Activated T-helper 1 cell treated with anti-CD3 and anti-CD28 coated beads, Interleukin-12 subunit alpha, Interleukin-12 subunit beta, Interleukin-2, Interleukin-4 antibody, amounts not matched to agents 30 ng/mL and 10 ng/mL and 1 ng/mL, durations not matched to agents 14 hours and 24 hours and 36 hours (primary cell): ENCODE measurements around the gene SCN2A. TPM values are rescaled to one million over a fixed set of nuclear protein-coding genes. Genes with fewer than 3 reads are reported as not detected.
"Not testable (repeated sequence)": the region's sequence is repeated elsewhere in the genome, so short reads cannot be mapped to it uniquely, and the experiment has no call there.

Source experiments
- DNase-seq: peaks from one replicate; pipeline ENCODE4 v3.0.0; 2021; ENCODE audit warnings: low spot score
- H3K27ac Mint-ChIP-seq: one replicate; pipeline ENCODE4 v1.8.0; 2021; ENCODE audit warnings: mild to moderate bottlenecking, mixed read lengths
- H3K27me3 Mint-ChIP-seq: one replicate; pipeline ENCODE4 v1.8.0; 2022; ENCODE audit warnings: mild to moderate bottlenecking, moderate library complexity, mixed read lengths; ENCODE audit not compliant: insufficient read depth
- H3K36me3 Mint-ChIP-seq: one replicate; pipeline ENCODE4 v1.8.0; 2021; ENCODE audit warnings: low read depth, mixed read lengths
- H3K4me1 Mint-ChIP-seq: one replicate; pipeline ENCODE4 v1.8.0; 2021; ENCODE audit warnings: low read depth, mixed read lengths
- H3K4me3 Mint-ChIP-seq: one replicate; pipeline ENCODE4 v1.8.0; 2021; ENCODE audit warnings: mild to moderate bottlenecking, moderate library complexity, mixed read lengths
- H3K9me3 Mint-ChIP-seq: one replicate; pipeline ENCODE4 v1.8.0; 2021; ENCODE audit warnings: mixed read lengths
- intact Hi-C: fragments of 100-400 bp; cut with micrococcal nuclease; formaldehyde crosslinking; loops from one replicate; pipeline ENCODE4 v1.15.1; 2024
- total RNA-seq: library from RNA; stranded (reverse); gene quantifications from 2 replicates; pipeline ENCODE4 v1.2.3, GENCODE V29; 2022

SCN2A gene
- total RNA-seq, 1 donor from 2014 or later: not detected

DNA sequence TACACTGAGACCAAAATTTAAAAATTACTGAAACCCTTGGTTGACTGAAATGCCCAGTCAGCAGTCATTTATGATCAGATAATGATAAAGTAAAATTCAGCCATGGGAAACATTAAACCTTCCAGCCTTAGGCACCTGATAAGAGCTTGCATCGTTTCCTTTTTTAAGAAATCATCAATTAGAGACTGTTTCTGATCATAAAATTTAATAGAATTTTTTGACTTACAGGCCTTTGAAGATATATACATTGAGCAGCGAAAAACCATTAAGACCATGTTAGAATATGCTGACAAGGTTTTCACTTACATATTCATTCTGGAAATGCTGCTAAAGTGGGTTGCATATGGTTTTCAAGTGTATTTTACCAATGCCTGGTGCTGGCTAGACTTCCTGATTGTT is 130.7 kb downstream of the SCN2A start:
- DNase-seq: no peak
- no peak overlapping the region for H3K27ac Mint-ChIP-seq
- intact Hi-C loops: no loop called here
- no peaks in the 10 kb centered on the region for H3K4me1 Mint-ChIP-seq
- H3K4me3 Mint-ChIP-seq: no peak overlapping the region
- H3K36me3 Mint-ChIP-seq: no peaks in the 10 kb centered on the region
- H3K9me3 Mint-ChIP-seq: no peaks in the 10 kb centered on the region
- peaks cover 2% of the 10 kb centered on the region for H3K27me3 Mint-ChIP-seq

DNA sequence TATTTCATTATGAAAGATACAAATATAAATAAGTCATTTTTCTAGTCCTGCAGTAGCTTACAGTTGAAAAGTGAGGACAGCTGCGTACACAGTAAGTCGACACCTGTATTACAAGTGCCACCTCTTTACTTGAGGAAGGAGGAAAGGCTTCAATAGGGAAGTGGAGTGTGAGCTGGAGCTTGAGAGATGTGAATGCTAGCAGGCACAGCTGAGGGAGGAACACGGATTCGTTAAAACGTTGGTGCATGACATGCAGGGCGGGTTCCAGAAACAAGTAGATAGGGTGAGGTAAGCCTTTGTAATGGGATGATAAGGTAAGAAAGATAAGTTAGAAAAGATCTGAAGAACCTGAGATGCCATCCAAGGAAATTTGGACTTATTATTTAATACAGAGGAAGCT is 132.1 kb downstream of the SCN2A start:
- intact Hi-C loops: no loop called here
- no peak for DNase-seq
- no peak overlapping the region for H3K27ac Mint-ChIP-seq
- no peaks in the 10 kb centered on the region for H3K36me3 Mint-ChIP-seq
- no peaks in the 10 kb centered on the region for H3K9me3 Mint-ChIP-seq
- no peaks in the 10 kb centered on the region for H3K4me1 Mint-ChIP-seq
- no peak overlapping the region for H3K4me3 Mint-ChIP-seq
- H3K27me3 Mint-ChIP-seq: peaks cover 2% of the 10 kb centered on the region

DNA sequence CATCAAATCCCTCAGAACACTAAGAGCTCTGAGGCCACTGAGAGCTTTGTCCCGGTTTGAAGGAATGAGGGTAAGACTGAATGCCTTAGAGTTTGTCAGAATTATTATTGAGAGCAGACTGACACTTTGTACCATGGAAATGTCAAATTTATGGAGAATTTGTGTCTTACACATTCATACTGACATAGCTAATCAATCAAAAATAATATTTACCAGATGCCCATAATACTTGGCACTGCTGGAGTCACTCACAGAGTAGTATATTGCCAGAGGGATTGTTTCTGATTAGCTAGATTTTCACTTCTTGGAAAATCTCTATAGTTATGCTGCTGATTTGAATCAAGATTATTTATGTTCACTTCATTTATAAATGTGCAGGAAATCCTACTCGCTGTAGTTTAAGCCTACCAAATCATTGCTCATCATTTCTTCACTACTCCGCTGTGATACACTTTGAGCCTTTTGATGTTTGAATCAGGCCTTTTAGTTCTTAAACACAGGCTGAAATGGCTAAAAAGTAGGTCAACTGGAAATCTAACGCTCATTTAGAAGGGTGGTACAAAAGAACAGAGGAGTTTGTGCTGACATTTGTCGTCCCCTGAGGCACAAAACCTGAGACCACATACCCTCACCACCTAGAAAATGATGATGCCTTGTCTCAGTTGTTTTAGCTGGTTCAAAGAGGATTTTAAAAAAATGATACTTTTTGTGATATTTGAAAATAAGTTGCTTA is 134.2 kb downstream of the SCN2A start:
- Mint-ChIP-seq H3K27me3 (peaks cover 2% of the 10 kb centered on the region), H3K4me1 (no peaks in the 10 kb centered on the region), H3K36me3 (no peaks in the 10 kb centered on the region), H3K4me3 (no peak overlapping the region), H3K27ac (no peak overlapping the region), H3K9me3 (no peaks in the 10 kb centered on the region)
- no peak for DNase-seq
- intact Hi-C loops: no loop called here

DNA sequence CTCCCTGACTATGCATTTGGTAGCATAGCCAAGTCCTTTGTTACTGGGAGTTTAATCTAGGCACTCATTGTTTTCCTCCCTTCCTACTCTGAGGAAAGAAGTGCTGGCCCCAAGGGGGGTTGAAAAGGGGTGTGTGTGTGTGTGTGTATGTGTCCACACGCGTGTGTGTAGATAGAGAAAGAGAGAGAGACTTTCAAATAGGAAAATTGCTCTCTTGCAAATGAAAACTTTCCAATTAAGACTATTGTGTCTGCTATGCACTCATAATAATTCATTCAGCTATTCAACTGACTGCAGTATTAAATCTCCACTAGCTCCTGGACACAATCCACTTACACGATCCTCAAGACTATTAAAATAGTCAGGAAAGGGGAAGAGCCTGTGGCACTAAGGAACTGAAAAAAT is 137.4 kb downstream of the SCN2A start:
- H3K27me3 Mint-ChIP-seq: peaks cover 3% of the 10 kb centered on the region
- DNase-seq: no peak
- no peak overlapping the region for H3K4me3 Mint-ChIP-seq
- no peaks in the 10 kb centered on the region for H3K36me3 Mint-ChIP-seq
- no peaks in the 10 kb centered on the region for H3K4me1 Mint-ChIP-seq
- no peak overlapping the region for H3K27ac Mint-ChIP-seq
- H3K9me3 Mint-ChIP-seq: no peaks in the 10 kb centered on the region
- intact Hi-C loops: no loop called here

- H3K4me3 Mint-ChIP-seq: no peak overlapping the region
- peaks cover 4% of the 10 kb centered on the region for H3K27me3 Mint-ChIP-seq
- H3K4me1 Mint-ChIP-seq: no peaks in the 10 kb centered on the region
- H3K27ac Mint-ChIP-seq: no peak overlapping the region
- DNase-seq: no peak
- H3K9me3 Mint-ChIP-seq: no peaks in the 10 kb centered on the region
- intact Hi-C loops: no loop called here
- H3K36me3 Mint-ChIP-seq: no peaks in the 10 kb centered on the region
Observed at GRCh38 chr2:165382362-165382761, 143.1 kb downstream of the SCN2A start.

- Mint-ChIP-seq H3K9me3 (no peaks in the 10 kb centered on the region), H3K36me3 (no peaks in the 10 kb centered on the region), H3K27me3 (peaks cover 13% of the 10 kb centered on the region), H3K4me1 (peaks cover 18% of the 10 kb centered on the region), H3K4me3 (no peak overlapping the region), H3K27ac (no peak overlapping the region)
- intact Hi-C loops: loop anchor here (10.0 kb wide), 1 partner anchor 376 kb away; no protein-coding TSS in a partner anchor
- DNase-seq: no peak
Observed at GRCh38 chr2:165390875-165391274, 151.7 kb downstream of the SCN2A start.

DNA sequence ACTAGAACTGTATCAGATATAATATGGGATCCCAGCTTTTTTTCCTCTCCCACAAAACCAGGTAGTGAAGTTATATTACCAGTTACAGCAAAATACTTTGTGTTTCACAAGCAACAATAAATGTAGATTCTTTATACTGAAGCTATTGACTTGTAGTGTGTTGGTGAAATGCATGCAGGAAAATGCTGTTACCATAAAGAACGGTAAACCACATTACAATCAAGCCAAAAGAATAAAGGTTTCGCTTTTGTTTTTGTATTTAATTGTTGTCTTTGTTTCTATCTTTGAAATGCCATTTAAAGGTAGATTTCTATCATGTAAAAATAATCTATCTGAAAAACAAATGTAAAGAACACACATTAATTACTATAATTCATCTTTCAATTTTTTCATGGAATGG is 152.6 kb downstream of the SCN2A start:
- Mint-ChIP-seq H3K27ac (no peak overlapping the region), H3K36me3 (no peaks in the 10 kb centered on the region), H3K27me3 (peaks cover 17% of the 10 kb centered on the region), H3K4me1 (peaks cover 18% of the 10 kb centered on the region), H3K4me3 (no peak overlapping the region), H3K9me3 (no peaks in the 10 kb centered on the region)
- intact Hi-C loops: loop anchor here (10.0 kb wide), 1 partner anchor 377 kb away; no protein-coding TSS in a partner anchor
- DNase-seq: no peak

DNA sequence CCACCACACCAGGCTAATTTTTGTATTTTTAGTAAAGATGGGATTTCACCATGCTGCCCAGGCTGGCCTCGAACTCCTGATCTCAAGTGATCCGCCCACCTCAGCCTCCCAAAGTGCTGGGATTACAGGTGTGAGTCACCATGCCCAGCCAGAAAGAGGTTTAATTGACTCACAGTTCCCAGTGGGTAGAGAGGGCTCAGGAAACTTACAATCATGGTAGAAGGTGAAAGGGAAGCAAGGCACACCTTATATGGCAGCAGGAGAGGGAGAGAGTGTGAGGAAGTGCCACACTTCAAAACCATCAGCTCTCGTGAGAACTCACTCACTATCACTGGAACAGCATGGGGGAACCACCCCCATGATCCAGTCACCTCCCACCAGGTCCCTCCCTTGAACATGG is 159.4 kb downstream of the SCN2A start:
- DNase-seq, H3K4me1 Mint-ChIP-seq, H3K9me3 Mint-ChIP-seq, H3K27ac Mint-ChIP-seq, H3K36me3 Mint-ChIP-seq, H3K4me3 Mint-ChIP-seq: not testable (repeated sequence)
- H3K27me3 Mint-ChIP-seq: peaks cover 21% of the 10 kb centered on the region
- intact Hi-C loops: loop anchor here (10.0 kb wide), 1 partner anchor 384 kb away; no protein-coding TSS in a partner anchor

GRCh38 chr2:165401285-165401852 is 162.2 kb downstream of the SCN2A start:
- peaks cover 27% of the 10 kb centered on the region for H3K27me3 Mint-ChIP-seq
- H3K27ac Mint-ChIP-seq: no peak overlapping the region
- no peaks in the 10 kb centered on the region for H3K36me3 Mint-ChIP-seq
- H3K4me3 Mint-ChIP-seq: no peak overlapping the region
- H3K4me1 Mint-ChIP-seq: no peaks in the 10 kb centered on the region
- no peaks in the 10 kb centered on the region for H3K9me3 Mint-ChIP-seq
- no peak for DNase-seq
- intact Hi-C loops: loop anchor here (1.0 to 5.0 kb wide), 5 partner anchors 378 to 727 kb away; partner anchors contain the start of genes SCN1A and TTC21B

DNA sequence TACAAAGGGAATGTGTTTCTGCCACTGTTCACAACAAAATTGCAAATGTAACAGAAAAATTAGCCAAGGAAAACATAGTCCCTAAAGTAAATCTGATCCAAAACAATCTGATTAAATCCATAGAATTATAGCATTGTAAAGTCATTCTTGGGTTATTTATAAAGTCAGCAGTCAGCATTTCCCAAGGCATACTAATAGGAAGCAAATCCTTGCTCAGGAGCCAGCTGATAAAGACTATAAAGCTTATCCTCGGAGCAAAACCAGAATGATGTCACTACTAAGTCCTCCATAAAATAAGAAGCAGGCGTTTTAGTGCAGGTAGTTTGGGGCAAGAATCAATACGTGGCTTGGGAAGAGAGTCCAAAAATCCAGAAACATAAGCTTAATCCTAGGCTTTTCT is 162.9 kb downstream of the SCN2A start:
- no peaks in the 10 kb centered on the region for H3K9me3 Mint-ChIP-seq
- H3K27me3 Mint-ChIP-seq: peaks cover 28% of the 10 kb centered on the region
- H3K4me1 Mint-ChIP-seq: no peaks in the 10 kb centered on the region
- no peaks in the 10 kb centered on the region for H3K36me3 Mint-ChIP-seq
- H3K27ac Mint-ChIP-seq: no peak overlapping the region
- H3K4me3 Mint-ChIP-seq: no peak overlapping the region
- intact Hi-C loops: loop anchor here (5.0 kb wide), 2 partner anchors 410 to 550 kb away; partner anchors contain the start of gene TTC21B
- no peak for DNase-seq

GRCh38 chr2:165406173-165406572 is 167.0 kb downstream of the SCN2A start:
- H3K27me3 Mint-ChIP-seq: peaks cover 32% of the 10 kb centered on the region
- intact Hi-C loops: no loop called here
- no peaks in the 10 kb centered on the region for H3K36me3 Mint-ChIP-seq
- H3K4me3 Mint-ChIP-seq: no peak overlapping the region
- no peaks in the 10 kb centered on the region for H3K9me3 Mint-ChIP-seq
- H3K4me1 Mint-ChIP-seq: no peaks in the 10 kb centered on the region
- no peak overlapping the region for H3K27ac Mint-ChIP-seq
- DNase-seq: no peak

GRCh38 chr2:165407466-165407865 is 168.3 kb downstream of the SCN2A start:
- Mint-ChIP-seq H3K4me1 (no peaks in the 10 kb centered on the region), H3K9me3 (no peaks in the 10 kb centered on the region), H3K27ac (no peak overlapping the region), H3K36me3 (no peaks in the 10 kb centered on the region), H3K4me3 (no peak overlapping the region), H3K27me3 (peaks cover 23% of the 10 kb centered on the region)
- intact Hi-C loops: no loop called here
- DNase-seq: no peak

- Mint-ChIP-seq H3K4me3 (no peak overlapping the region), H3K27me3 (peaks cover 23% of the 10 kb centered on the region), H3K36me3 (no peaks in the 10 kb centered on the region), H3K4me1 (no peaks in the 10 kb centered on the region), H3K27ac (no peak overlapping the region), H3K9me3 (no peaks in the 10 kb centered on the region)
- intact Hi-C loops: no loop called here
- no peak for DNase-seq
Observed at GRCh38 chr2:165408186-165408585, 169.0 kb downstream of the SCN2A start.
